Tibial nerve (tissue), 4 donors: ENCODE data around the gene FER1L5. TPM values are rescaled to one million over a fixed set of nuclear protein-coding genes. Genes with fewer than 3 reads are reported as not detected.

Source experiments
- DNase-seq, 2 donors: peaks; one replicate each; pipeline ENCODE4 v3.0.0-alpha.2; 2019; ENCODE audit warnings: low spot score in 2 of 2
- H3K27ac ChIP-seq, 4 donors: fragments of 200-600 bp; sonication (generic) in 3 of 4; one replicate each; pipeline ENCODE4 v1.5.1; 2017 to 2019; ENCODE audit warnings: mild to moderate bottlenecking in 1 of 4
- H3K27me3 ChIP-seq, 2 donors: fragments of 200-600 bp; sonication (generic) in 1 of 2; one replicate each; pipeline versions ENCODE4 v1.5.1 to v1.6.0; 2017 to 2019
- H3K36me3 ChIP-seq, 3 donors: fragments of 200-600 bp; sonication (generic); one replicate each; pipeline ENCODE4 v1.5.1; 2018 to 2019
- H3K4me1 ChIP-seq, 4 donors: fragments of 200-600 bp; sonication (generic) in 3 of 4; one replicate each; pipeline ENCODE4 v1.5.1; 2017 to 2019
- H3K4me3 ChIP-seq, 4 donors: fragments of 200-600 bp; sonication (generic) in 3 of 4; one replicate each; pipeline ENCODE4 v1.5.1; 2017 to 2019; ENCODE audit warnings: mild to moderate bottlenecking in 1 of 4, moderate library complexity in 1 of 4
- H3K9me3 ChIP-seq, 4 donors: fragments of 200-600 bp; sonication (generic) in 3 of 4; one replicate each; pipeline ENCODE4 v1.5.1; 2017 to 2019
- EP300 ChIP-seq, 2 donors: sonication (generic); formaldehyde crosslinking; IDR thresholded peaks; one replicate each; pipeline ENCODE4 v1.6.1; 2017; ENCODE audit warnings: antibody characterized with exemption in 2 of 2, mild to moderate bottlenecking in 1 of 2
- POLR2A ChIP-seq, 2 donors: fragments of 450-650 bp; IDR thresholded peaks; one replicate each; pipeline ENCODE4 v1.6.1; 2017; ENCODE audit warnings: antibody characterized with exemption in 2 of 2, mild to moderate bottlenecking in 2 of 2, moderate library complexity in 2 of 2
- WGBS, 2 donors: methylation state at CpG; one replicate each; pipeline ENCODE4 v1.1.5; 2018; 5-methylcytosine and 5-hydroxymethylcytosine counted together
- total RNA-seq, 4 donors: library from RNA; depleted of rRNA; stranded (reverse); fragments of >200 nt; gene quantifications; one replicate each; pipeline ENCODE4 v1.1.0, GENCODE V29; 2016
- TF ChIP-seq, protein P1 (sequence below), 5 experiments: fragments of 200-600 bp in 3 of 5; fragments of 450-650 bp in 2 of 5; sonication (generic) in 3 of 5; IDR thresholded peaks; one replicate each; pipeline ENCODE4 v1.5.1; 2016 to 2019; ENCODE audit warnings: antibody characterized with exemption in 5 of 5, mild to moderate bottlenecking in 3 of 5, moderate library complexity in 2 of 5

The FER1L5 gene
- total RNA-seq, 4 donors from 2014 or later: 0.20 to 0.60 TPM; not detected in 2

DNA sequence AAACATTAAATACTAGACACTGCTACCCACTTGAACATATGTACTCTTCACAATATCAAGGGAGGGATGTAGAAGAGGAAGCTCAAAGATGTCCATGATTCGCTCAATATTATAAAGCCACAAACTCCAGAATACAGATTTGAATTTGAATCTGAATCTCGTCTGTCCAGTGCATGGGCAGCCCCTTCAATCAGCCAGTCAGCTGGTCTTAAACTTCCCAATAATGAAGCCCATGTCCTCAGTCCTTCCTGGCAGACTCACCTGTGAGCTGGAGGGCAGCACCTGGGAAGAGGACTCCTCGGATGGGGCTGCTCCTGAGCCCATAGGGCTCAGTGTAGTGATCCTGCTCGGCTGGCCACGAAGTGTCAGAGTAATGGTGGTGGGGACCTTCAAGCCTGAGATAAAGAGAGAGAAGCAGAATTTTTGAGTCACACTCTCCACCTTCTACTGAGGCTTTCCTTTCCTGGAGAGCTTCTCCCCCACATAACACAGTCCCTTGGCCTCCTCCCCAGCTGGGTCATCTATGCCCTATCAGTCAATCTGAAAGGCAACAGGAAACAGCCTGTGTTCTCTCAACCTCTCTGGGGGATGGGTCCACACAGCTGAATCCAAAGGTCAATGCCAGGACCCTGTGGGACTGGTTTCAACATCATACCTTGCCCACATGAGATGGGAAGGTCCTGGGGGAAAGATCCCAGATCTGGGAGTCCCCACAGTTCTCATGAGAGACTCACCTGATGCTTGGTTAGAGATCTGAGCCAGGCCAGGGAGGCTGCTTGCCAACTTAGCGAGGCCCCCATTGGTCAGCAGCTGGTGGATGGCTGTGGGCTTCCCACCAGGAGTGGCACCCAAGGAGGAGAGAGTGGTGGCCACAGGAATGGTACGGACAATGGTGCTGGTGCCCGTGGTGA, 40.9 kb upstream of the FER1L5 start:
- Histone ChIP-seq H3K4me3 (no peak overlapping the region), H3K27me3 (no peaks in the 10 kb centered on the region), H3K4me1 (peaks cover 0 to 10% (median 0%) of the 10 kb centered on the region in 4 donors), H3K9me3 (no peaks in the 10 kb centered on the region), H3K27ac (no peak overlapping the region), H3K36me3 (peaks cover 0 to 90% (median 35%) of the 10 kb centered on the region in 3 donors)
- 89 to 91% methylated on average over 7 to 8 of the region's 8 CpGs for WGBS, 2 donors
- TF ChIP-seq, protein P1, sequence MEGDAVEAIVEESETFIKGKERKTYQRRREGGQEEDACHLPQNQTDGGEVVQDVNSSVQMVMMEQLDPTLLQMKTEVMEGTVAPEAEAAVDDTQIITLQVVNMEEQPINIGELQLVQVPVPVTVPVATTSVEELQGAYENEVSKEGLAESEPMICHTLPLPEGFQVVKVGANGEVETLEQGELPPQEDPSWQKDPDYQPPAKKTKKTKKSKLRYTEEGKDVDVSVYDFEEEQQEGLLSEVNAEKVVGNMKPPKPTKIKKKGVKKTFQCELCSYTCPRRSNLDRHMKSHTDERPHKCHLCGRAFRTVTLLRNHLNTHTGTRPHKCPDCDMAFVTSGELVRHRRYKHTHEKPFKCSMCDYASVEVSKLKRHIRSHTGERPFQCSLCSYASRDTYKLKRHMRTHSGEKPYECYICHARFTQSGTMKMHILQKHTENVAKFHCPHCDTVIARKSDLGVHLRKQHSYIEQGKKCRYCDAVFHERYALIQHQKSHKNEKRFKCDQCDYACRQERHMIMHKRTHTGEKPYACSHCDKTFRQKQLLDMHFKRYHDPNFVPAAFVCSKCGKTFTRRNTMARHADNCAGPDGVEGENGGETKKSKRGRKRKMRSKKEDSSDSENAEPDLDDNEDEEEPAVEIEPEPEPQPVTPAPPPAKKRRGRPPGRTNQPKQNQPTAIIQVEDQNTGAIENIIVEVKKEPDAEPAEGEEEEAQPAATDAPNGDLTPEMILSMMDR (IDR thresholded peaks at IDR 0.05): no peak
- TF ChIP-seq EP300 (IDR thresholded peaks at IDR 0.05) (no peak), POLR2A (IDR thresholded peaks at IDR 0.05) (no peak)
- no peak for DNase-seq

DNA sequence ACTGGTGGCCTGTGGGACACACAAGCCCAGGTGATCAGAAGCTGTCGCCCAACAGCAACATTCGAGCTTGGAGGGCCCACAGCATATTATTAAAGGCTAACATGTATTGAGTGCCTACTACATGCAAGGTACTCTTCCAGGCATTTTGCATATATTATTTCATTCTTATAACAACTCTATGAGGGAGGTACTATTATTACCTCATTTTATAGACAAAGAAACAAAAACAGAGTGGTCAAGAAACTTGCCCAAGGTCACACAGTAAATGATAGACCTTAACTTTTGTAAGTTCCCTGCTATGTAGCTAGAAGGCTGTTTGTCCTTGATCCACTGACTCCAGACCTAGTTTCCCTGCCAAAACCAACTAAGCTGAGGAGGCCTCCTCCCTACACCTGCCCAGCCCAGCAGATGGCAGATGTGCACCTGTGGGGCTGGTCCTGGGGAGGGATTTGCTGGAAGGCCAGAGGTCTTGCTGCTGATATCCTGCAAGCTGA, 40.2 kb upstream of the FER1L5 start:
- peaks cover 0 to 17% (median 0%) of the 10 kb centered on the region in 4 donors for H3K4me1 ChIP-seq
- H3K9me3 ChIP-seq: no peaks in the 10 kb centered on the region
- DNase-seq: no peak
- no peaks in the 10 kb centered on the region for H3K27me3 ChIP-seq
- TF ChIP-seq POLR2A (IDR thresholded peaks at IDR 0.05) (no peak), EP300 (IDR thresholded peaks at IDR 0.05) (no peak)
- TF ChIP-seq, protein P1 (IDR thresholded peaks at IDR 0.05): no peak
- H3K27ac ChIP-seq: no peak overlapping the region
- H3K36me3 ChIP-seq: peaks cover 0 to 90% (median 43%) of the 10 kb centered on the region in 3 donors
- H3K4me3 ChIP-seq: no peak overlapping the region
- WGBS, 2 donors: 97 to 100% methylated on average over 2 of the region's 2 CpGs

DNA sequence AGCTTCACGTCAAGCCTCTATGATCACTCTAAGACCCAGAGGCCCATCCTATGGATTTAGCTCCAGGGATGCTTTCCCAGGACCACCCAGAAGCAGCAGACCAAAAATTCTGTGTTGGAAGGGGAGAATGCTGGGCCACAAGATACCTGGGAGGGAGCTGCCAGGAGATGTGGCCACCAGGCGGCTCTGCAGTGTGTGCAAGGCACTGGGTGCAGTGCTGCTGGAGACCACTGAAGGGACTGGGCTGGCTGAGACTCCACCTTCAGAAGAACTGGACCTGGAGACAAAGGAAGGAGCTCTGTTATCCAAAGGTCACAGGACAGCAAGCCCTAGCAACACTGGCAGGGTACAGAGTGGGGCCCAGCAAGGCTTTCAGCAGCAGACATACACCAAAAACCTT, 38.5 kb upstream of the FER1L5 start:
- Histone ChIP-seq H3K27me3 (no peaks in the 10 kb centered on the region), H3K4me1 (peaks cover 0 to 22% (median 0%) of the 10 kb centered on the region in 4 donors), H3K36me3 (peaks cover 4 to 95% (median 58%) of the 10 kb centered on the region in 3 donors), H3K27ac (no peak overlapping the region), H3K9me3 (no peaks in the 10 kb centered on the region), H3K4me3 (no peak overlapping the region)
- no peak for DNase-seq
- 83 to 100% methylated on average over 2 of the region's 2 CpGs for WGBS, 2 donors
- TF ChIP-seq, protein P1 (IDR thresholded peaks at IDR 0.05): no peak
- no peak for TF ChIP-seq POLR2A (IDR thresholded peaks at IDR 0.05)
- TF ChIP-seq EP300 (IDR thresholded peaks at IDR 0.05): no peak

GRCh38 chr2:96608469-96609455, 33.8 kb upstream of the FER1L5 start:
- DNase-seq: no peak
- peak overlapping the region in 1 of 4 donors; percentile 0 for H3K27ac ChIP-seq
- WGBS, 2 donors: 73 to 83% methylated on average over 13 of the region's 13 CpGs
- H3K4me3 ChIP-seq: no peak overlapping the region
- no peaks in the 10 kb centered on the region for H3K27me3 ChIP-seq
- TF ChIP-seq EP300 (IDR thresholded peaks at IDR 0.05): no peak
- no peak for TF ChIP-seq POLR2A (IDR thresholded peaks at IDR 0.05)
- TF ChIP-seq, protein P1 (IDR thresholded peaks at IDR 0.05): no peak
- H3K4me1 ChIP-seq: peaks cover 0 to 21% (median 0%) of the 10 kb centered on the region in 4 donors
- H3K9me3 ChIP-seq: no peaks in the 10 kb centered on the region
- peaks cover 8 to 100% (median 69%) of the 10 kb centered on the region in 3 donors for H3K36me3 ChIP-seq
